MCF 10A (cell line): ENCODE results near the gene KLHL1. TPM values are rescaled to one million over a fixed set of nuclear protein-coding genes. Genes with fewer than 3 reads are reported as not detected.

Experiments used
- BruUV-seq: library from RNA; stranded (reverse); fragments of 400-500 nt; replicated peaks from 2 replicates; lab custom pipeline; 2021; lab: Mats Ljungman, UMichigan
- CTCF ChIA-PET: fragments of 300-600 bp; sonication (Branson Sonifier 250); formaldehyde crosslinking; extraction: SDS; loops from one replicate; lab custom pipeline; 2021; ENCODE audit warnings: antibody characterized with exemption, inconsistent platforms; lab: Yijun Ruan, JAX
- POLR2A ChIA-PET: fragments of 300-600, 350-650 bp; sonication (Branson Sonifier 250); formaldehyde crosslinking; extraction: SDS; loops from one replicate; lab custom pipeline; 2020; ENCODE audit warnings: antibody characterized with exemption, inconsistent platforms; lab: Yijun Ruan, JAX
- DNase-seq: peaks from one replicate; pipeline ENCODE4 v3.0.0-alpha.2; 2018; ENCODE audit not compliant: unreplicated experiment
- H3K27ac Mint-ChIP-seq: one replicate; pipeline ENCODE4 v1.8.0; 2022; ENCODE audit warnings: mild to moderate bottlenecking, low read depth, mixed read lengths; ENCODE audit not compliant: unreplicated experiment
- H3K27me3 Mint-ChIP-seq: one replicate; pipeline ENCODE4 v1.8.0; 2022; ENCODE audit warnings: mixed read lengths; ENCODE audit not compliant: insufficient read depth, unreplicated experiment
- H3K36me3 Mint-ChIP-seq: one replicate; pipeline ENCODE4 v1.8.0; 2022; ENCODE audit warnings: mild to moderate bottlenecking, moderate library complexity, mixed read lengths; ENCODE audit not compliant: insufficient read depth, unreplicated experiment
- H3K4me1 Mint-ChIP-seq: one replicate; pipeline ENCODE4 v1.8.0; 2022; ENCODE audit warnings: mixed read lengths; ENCODE audit not compliant: insufficient read depth, unreplicated experiment
- H3K4me3 Mint-ChIP-seq: one replicate; pipeline ENCODE4 v1.8.0; 2022; ENCODE audit warnings: mild to moderate bottlenecking, moderate library complexity, mixed read lengths; ENCODE audit not compliant: unreplicated experiment
- H3K9me3 Mint-ChIP-seq: one replicate; pipeline ENCODE4 v1.8.0; 2022; ENCODE audit warnings: mixed read lengths; ENCODE audit not compliant: unreplicated experiment
- intact Hi-C: fragments of 100-400 bp; cut with micrococcal nuclease; formaldehyde crosslinking; loops from 2 replicates; pipeline ENCODE4 v1.14.1; 2022
- total RNA-seq: library from RNA; stranded (reverse); gene quantifications from 2 replicates; pipeline ENCODE4 v1.2.3, GENCODE V29; 2022
- TF ChIP-seq, protein P1 (sequence below): fragments of 200-600 bp; IDR thresholded peaks from one replicate; pipeline ENCODE4 v1.8.0; 2022; ENCODE audit warnings: antibody characterized with exemption, mild to moderate bottlenecking; ENCODE audit not compliant: unreplicated experiment

Gene KLHL1
- total RNA-seq, 1 experiment from 2014 or later = not detected

- no peaks in the 10 kb centered on the region for H3K36me3 Mint-ChIP-seq
- BruUV-seq = no TSS peak
- peaks cover 77% of the 10 kb centered on the region for H3K27me3 Mint-ChIP-seq
- ChIA-PET CTCF (no interaction called here), POLR2A (no interaction called here)
- no peak overlapping the region for H3K27ac Mint-ChIP-seq
- H3K4me3 Mint-ChIP-seq = no peak overlapping the region
- no peaks in the 10 kb centered on the region for H3K9me3 Mint-ChIP-seq
- no peak for DNase-seq
- H3K4me1 Mint-ChIP-seq = no peaks in the 10 kb centered on the region
- intact Hi-C loops = no loop called here
- TF ChIP-seq, protein P1, sequence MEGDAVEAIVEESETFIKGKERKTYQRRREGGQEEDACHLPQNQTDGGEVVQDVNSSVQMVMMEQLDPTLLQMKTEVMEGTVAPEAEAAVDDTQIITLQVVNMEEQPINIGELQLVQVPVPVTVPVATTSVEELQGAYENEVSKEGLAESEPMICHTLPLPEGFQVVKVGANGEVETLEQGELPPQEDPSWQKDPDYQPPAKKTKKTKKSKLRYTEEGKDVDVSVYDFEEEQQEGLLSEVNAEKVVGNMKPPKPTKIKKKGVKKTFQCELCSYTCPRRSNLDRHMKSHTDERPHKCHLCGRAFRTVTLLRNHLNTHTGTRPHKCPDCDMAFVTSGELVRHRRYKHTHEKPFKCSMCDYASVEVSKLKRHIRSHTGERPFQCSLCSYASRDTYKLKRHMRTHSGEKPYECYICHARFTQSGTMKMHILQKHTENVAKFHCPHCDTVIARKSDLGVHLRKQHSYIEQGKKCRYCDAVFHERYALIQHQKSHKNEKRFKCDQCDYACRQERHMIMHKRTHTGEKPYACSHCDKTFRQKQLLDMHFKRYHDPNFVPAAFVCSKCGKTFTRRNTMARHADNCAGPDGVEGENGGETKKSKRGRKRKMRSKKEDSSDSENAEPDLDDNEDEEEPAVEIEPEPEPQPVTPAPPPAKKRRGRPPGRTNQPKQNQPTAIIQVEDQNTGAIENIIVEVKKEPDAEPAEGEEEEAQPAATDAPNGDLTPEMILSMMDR = no peak
Observed at GRCh38 chr13:69959046-69959445, 149.2 kb downstream of the KLHL1 start.

- Mint-ChIP-seq H3K27me3 (peaks cover 80% of the 10 kb centered on the region), H3K9me3 (no peaks in the 10 kb centered on the region), H3K36me3 (no peaks in the 10 kb centered on the region), H3K4me3 (no peak overlapping the region), H3K4me1 (no peaks in the 10 kb centered on the region), H3K27ac (no peak overlapping the region)
- DNase-seq = no peak
- BruUV-seq = no TSS peak
- intact Hi-C loops = no loop called here
- POLR2A ChIA-PET = interaction anchor here (0.9 kb wide), 1 partner anchor 32 kb away, joined by 3 read pairs; no protein-coding TSS in a partner anchor
- TF ChIP-seq, protein P1 = no peak
- CTCF ChIA-PET = interaction anchor here (0.6 kb wide), 1 partner anchor 299 kb away, joined by 3 read pairs; no protein-coding TSS in a partner anchor
Observed at GRCh38 chr13:69956839-69957238, 151.4 kb downstream of the KLHL1 start.

DNA sequence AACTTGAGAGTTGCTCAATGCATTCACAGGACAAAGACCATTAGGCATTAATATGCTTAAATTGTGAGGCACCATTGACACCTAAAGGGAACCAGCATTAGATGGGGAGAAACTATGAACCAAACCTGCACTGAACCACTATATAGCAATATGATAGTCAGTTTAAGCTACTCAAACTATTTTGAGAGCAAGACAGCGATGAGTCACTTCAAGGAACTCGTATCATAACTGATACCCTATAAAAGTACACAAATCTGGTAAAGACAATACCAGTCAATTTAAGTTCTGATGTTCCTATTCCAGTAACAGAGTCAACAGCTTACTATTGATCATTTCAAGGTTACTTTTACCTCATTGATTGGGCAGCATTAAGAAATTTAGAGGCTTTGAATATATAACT lies 151.9 kb downstream of the KLHL1 start:
- no TSS peak for BruUV-seq
- no peak overlapping the region for H3K4me3 Mint-ChIP-seq

DNA sequence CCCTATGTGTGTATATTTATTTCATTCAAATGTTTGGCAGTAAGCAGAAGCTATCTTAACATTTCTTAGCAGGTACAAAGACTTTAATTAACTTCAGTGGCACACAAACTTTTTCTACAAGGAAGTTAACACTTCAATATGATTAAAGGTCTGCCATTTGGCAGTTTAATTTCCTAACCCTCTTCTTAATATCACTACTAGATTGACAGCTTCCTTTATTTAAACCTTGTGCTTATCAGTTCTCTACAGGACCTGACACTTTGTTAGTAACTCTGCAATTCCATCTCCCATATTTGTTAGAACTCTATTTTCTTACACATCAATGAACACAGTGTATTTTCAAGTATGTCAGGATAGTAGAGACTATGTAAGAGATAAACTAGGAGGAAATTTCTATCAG lies 153.0 kb downstream of the KLHL1 start:
- CTCF ChIA-PET = no interaction called here
- Mint-ChIP-seq H3K27ac (no peak overlapping the region), H3K9me3 (no peaks in the 10 kb centered on the region), H3K36me3 (no peaks in the 10 kb centered on the region), H3K4me3 (no peak overlapping the region), H3K27me3 (peaks cover 81% of the 10 kb centered on the region), H3K4me1 (no peaks in the 10 kb centered on the region)
- BruUV-seq = no TSS peak
- intact Hi-C loops = no loop called here
- DNase-seq = no peak
- POLR2A ChIA-PET = no interaction called here
- TF ChIP-seq, protein P1 = no peak

More for the DNA sequence above, 151.9 kb downstream of the KLHL1 start:
- Mint-ChIP-seq H3K27ac (no peak overlapping the region), H3K36me3 (no peaks in the 10 kb centered on the region), H3K4me1 (no peaks in the 10 kb centered on the region), H3K27me3 (peaks cover 80% of the 10 kb centered on the region), H3K9me3 (no peaks in the 10 kb centered on the region)
- ChIA-PET POLR2A (interaction anchor here (0.9 kb wide), 1 partner anchor 32 kb away, joined by 3 read pairs; no protein-coding TSS in a partner anchor), CTCF (interaction anchor here (0.6 kb wide), 1 partner anchor 299 kb away, joined by 3 read pairs; no protein-coding TSS in a partner anchor)
- intact Hi-C loops = no loop called here
- DNase-seq = no peak
- TF ChIP-seq, protein P1 = no peak
